NCI-H146 treated with DMSO at 0.1 percent for 48 hours (cell line): Measurements from ENCODE around the gene RAE1.

ENCODE experiments used
- DNase-seq: peaks from one replicate; lab custom pipeline; 2025; ENCODE audit not compliant: unreplicated experiment; lab: John Stamatoyannopoulos, UW

Gene RAE1

GRCh38 chr20:57387463-57387862, 36.4 kb downstream of the RAE1 start:
- no peak for DNase-seq

GRCh38 chr20:57387945-57388371, 36.9 kb downstream of the RAE1 start:
- no peak for DNase-seq

GRCh38 chr20:57388953-57389694, 38.1 kb downstream of the RAE1 start:
- peak; percentile 75 for DNase-seq

- DNase-seq = no peak
Observed at GRCh38 chr20:57389695-57390603, 38.9 kb downstream of the RAE1 start.

- no peak for DNase-seq
Observed at GRCh38 chr20:57390604-57391438, 39.8 kb downstream of the RAE1 start, which contains the start of gene RBM38. Gene RBM38 (plus strand): TSS chr20:57391396. CDS start chr20:57391582, 186 bp downstream.

- no peak for DNase-seq
Observed at GRCh38 chr20:57391439-57392301, 40.6 kb downstream of the RAE1 start.

- no peak for DNase-seq
Observed at GRCh38 chr20:57392512-57393271, 41.6 kb downstream of the RAE1 start.

- DNase-seq = peak; percentile 8
Observed at GRCh38 chr20:57393321-57394120, 42.5 kb downstream of the RAE1 start.

GRCh38 chr20:57394121-57395082, 43.3 kb downstream of the RAE1 start:
- DNase-seq = no peak

GRCh38 chr20:57395111-57395966, 44.3 kb downstream of the RAE1 start:
- DNase-seq = no peak

GRCh38 chr20:57396212-57396983, 45.3 kb downstream of the RAE1 start:
- DNase-seq = no peak

GRCh38 chr20:57396984-57397692, 46.1 kb downstream of the RAE1 start:
- DNase-seq = no peak

GRCh38 chr20:57397693-57398108, 46.6 kb downstream of the RAE1 start:
- no peak for DNase-seq

- DNase-seq = no peak
Observed at GRCh38 chr20:57398231-57398821, 47.3 kb downstream of the RAE1 start.
